ENCODE data around the gene MAPK1.
"Not testable (repeated sequence)": the region's sequence is repeated elsewhere in the genome, so short reads cannot be mapped to it uniquely, and the experiment has no call there.

Gene MAPK1

GRCh38 chr22:21790359-21790758 lies 77.1 kb downstream of the MAPK1 start:
- ChIA-PET CTCF (no interaction called here), POLR2A (no interaction called here)
- Histone ChIP-seq H3K4me1 (ENCODE audit: control insufficient read depth, insufficient read depth, low read length) (no peaks in the 10 kb centered on the region), H3K4me3 (ENCODE audit: low read depth, low read length) (no peak overlapping the region), H3K9me3 (ENCODE audit: control insufficient read depth, insufficient read depth, low read depth, low read length) (no peaks in the 10 kb centered on the region), H3K27ac (ENCODE audit: extremely low read depth, low read depth, low read length) (no peak overlapping the region), H3K36me3 (ENCODE audit: control insufficient read depth in 2 of 2, insufficient read depth in 1 of 2, low read length in 2 of 2) (peaks cover 13 to 53% of the 10 kb centered on the region in 2 experiments; a peak in 2 of 3 replicates)
- TF ChIP-seq ZNF10 (tag by site-specific recombination; IDR thresholded peaks at IDR 0.05) (no peak), ELK4 (IDR thresholded peaks at IDR 0.05; ENCODE audit: borderline replicate concordance, low read depth, low read length) (no peak), ZNF24 (tag by site-specific recombination; IDR thresholded peaks at IDR 0.05) (no peak)

GRCh38 chr22:21787565-21787964 lies 79.9 kb downstream of the MAPK1 start:
- H3K9me3 ChIP-seq (ENCODE audit: control insufficient read depth, insufficient read depth, low read depth, low read length); H3K27ac ChIP-seq (ENCODE audit: extremely low read depth, low read depth, low read length); H3K4me3 ChIP-seq (ENCODE audit: low read depth, low read length); CTCF ChIA-PET; H3K4me1 ChIP-seq (ENCODE audit: control insufficient read depth, insufficient read depth, low read length); POLR2A ChIA-PET: not testable (repeated sequence)
- peaks cover 11 to 62% of the 10 kb centered on the region in 2 experiments; a peak in 2 of 3 replicates for H3K36me3 ChIP-seq (ENCODE audit: control insufficient read depth in 2 of 2, insufficient read depth in 1 of 2, low read length in 2 of 2)

GRCh38 chr22:21780259-21780658 lies 87.2 kb downstream of the MAPK1 start:
- H3K9me3 ChIP-seq (ENCODE audit: control insufficient read depth, insufficient read depth, low read depth, low read length) = no peaks in the 10 kb centered on the region
- H3K4me3 ChIP-seq (ENCODE audit: low read depth, low read length) = no peak overlapping the region
- peaks cover 0 to 44% of the 10 kb centered on the region in 2 experiments; a peak in 2 of 3 replicates for H3K36me3 ChIP-seq (ENCODE audit: control insufficient read depth in 2 of 2, insufficient read depth in 1 of 2, low read length in 2 of 2)
- ChIA-PET CTCF (interaction anchor here (0.7 to 2.5 kb wide), 5 partner anchors 66 to 209 kb away, joined by 3 to 10 read pairs (median 4); no protein-coding TSS in a partner anchor), POLR2A (no interaction called here)
- no peak overlapping the region for H3K27ac ChIP-seq (ENCODE audit: extremely low read depth, low read depth, low read length)
- no peaks in the 10 kb centered on the region for H3K4me1 ChIP-seq (ENCODE audit: control insufficient read depth, insufficient read depth, low read length)
- no peak for TF ChIP-seq ZNF175 (tag by site-specific recombination; IDR thresholded peaks at IDR 0.05)
- TF ChIP-seq ZFP41 (tag by site-specific recombination; IDR thresholded peaks at IDR 0.05; ENCODE audit: borderline replicate concordance) = no peak
- TF ChIP-seq SP2 (tag by site-specific recombination; IDR thresholded peaks at IDR 0.05) = no peak
- TF ChIP-seq ZBTB49 (tag by site-specific recombination; IDR thresholded peaks at IDR 0.05; ENCODE audit: low read depth) = no peak
- no peak for TF ChIP-seq PRDM1 (tag by site-specific recombination; IDR thresholded peaks at IDR 0.05)
- TF ChIP-seq ZBTB17 (tag by site-specific recombination; IDR thresholded peaks at IDR 0.05) = no peak
- TF ChIP-seq GLIS2 (tag by site-specific recombination; IDR thresholded peaks at IDR 0.05) = no peak
- no peak for TF ChIP-seq MEIS1 (CRISPR knock-in tag; IDR thresholded peaks at IDR 0.05; ENCODE audit: borderline replicate concordance)
- TF ChIP-seq ZNF155 (tag by site-specific recombination; IDR thresholded peaks at IDR 0.05) = no peak
- no peak for TF ChIP-seq ZNF274 (IDR thresholded peaks at IDR 0.05; ENCODE audit: low read length)
- no peak for TF ChIP-seq ZNF274 (tag by site-specific recombination; IDR thresholded peaks at IDR 0.05; ENCODE audit: borderline replicate concordance)

GRCh38 chr22:21779444-21779843 lies 88.0 kb downstream of the MAPK1 start:
- Histone ChIP-seq H3K4me1 (ENCODE audit: control insufficient read depth, insufficient read depth, low read length) (no peaks in the 10 kb centered on the region), H3K27ac (ENCODE audit: extremely low read depth, low read depth, low read length) (no peak overlapping the region), H3K9me3 (ENCODE audit: control insufficient read depth, insufficient read depth, low read depth, low read length) (no peaks in the 10 kb centered on the region), H3K36me3 (ENCODE audit: control insufficient read depth in 2 of 2, insufficient read depth in 1 of 2, low read length in 2 of 2) (peaks cover 0 to 39% of the 10 kb centered on the region in 2 experiments; a peak in 2 of 3 replicates), H3K4me3 (ENCODE audit: low read depth, low read length) (no peak overlapping the region)
- ChIA-PET CTCF (interaction anchor here (1.1 to 2.5 kb wide), 2 partner anchors 65 to 159 kb away, joined by 3 to 10 read pairs; no protein-coding TSS in a partner anchor), POLR2A (no interaction called here)
- TF ChIP-seq ZNF26 (tag by site-specific recombination; IDR thresholded peaks at IDR 0.05) (no peak), ZSCAN30 (tag by site-specific recombination; IDR thresholded peaks at IDR 0.05) (no peak), ZNF768 (tag by site-specific recombination; IDR thresholded peaks at IDR 0.05) (no peak), ZNF366 (tag by site-specific recombination; conservative IDR thresholded peaks at IDR 0.05) (no peak), ZNF792 (tag by site-specific recombination; IDR thresholded peaks at IDR 0.05) (no peak), ZSCAN5A (tag by site-specific recombination; IDR thresholded peaks at IDR 0.05) (no peak), ATF2 (tag by site-specific recombination; IDR thresholded peaks at IDR 0.05; ENCODE audit: low read depth) (no peak), ZSCAN16 (tag by site-specific recombination; IDR thresholded peaks at IDR 0.05) (no peak)

All from HEK293 (cell line).